Measurements from ENCODE around the gene TXLNB.
"Not testable (repeated sequence)": the region's sequence is repeated elsewhere in the genome, so short reads cannot be mapped to it uniquely, and the experiment has no call there.

The TXLNB gene

DNA sequence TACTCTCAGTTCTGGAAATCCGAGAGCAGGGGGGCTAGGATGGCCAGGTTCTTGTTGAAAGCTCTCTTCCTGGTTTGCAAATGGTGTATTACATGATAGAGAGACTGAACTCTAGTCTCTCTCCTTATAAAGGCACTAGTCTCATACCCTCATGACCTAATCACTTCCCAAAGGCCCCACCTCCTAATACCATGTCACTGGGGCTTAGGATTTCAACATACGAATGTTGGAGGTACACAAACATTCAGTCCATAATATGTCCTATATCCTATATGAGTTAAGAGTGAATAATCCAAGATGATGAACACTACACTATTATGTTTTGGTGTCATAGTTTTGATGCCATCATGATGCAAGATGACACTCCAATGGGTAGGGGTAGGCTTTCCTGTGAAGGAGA is 20.0 kb upstream of the TXLNB start:
- DNase-seq (ENCODE audit: low read depth) = no peak

DNA sequence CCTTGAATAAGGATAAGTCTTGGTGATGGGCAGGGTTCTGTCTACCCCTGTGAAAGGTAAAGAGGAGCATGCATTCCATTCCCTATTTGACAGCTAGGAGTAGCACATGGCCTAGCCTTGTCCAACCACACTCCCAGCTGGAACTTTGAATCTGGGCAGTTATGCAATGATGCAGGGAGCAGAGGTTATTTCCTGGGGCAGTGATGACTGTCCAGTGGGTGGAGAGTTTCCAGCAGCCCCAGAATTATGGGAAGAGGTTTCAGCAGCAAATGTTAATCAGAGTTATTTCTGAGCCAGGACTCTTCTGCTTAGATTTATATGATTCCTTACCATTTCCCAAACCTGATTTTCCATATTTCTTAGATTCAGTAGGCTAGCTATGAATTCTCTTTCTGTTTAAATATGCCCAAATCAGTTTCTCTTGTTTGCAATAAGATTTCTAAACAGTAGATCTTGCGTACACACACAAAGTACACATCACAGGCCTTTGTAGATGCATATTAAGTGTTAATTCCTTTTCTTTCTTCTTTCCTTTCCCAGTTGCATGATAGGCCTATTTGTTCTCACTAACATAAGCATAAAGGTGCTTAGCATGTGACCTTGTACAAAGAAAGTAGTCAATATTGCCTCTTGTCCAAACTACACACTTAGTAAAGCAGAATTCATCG is 17.3 kb upstream of the TXLNB start:
- DNase-seq (ENCODE audit: low read depth) = no peak

DNA sequence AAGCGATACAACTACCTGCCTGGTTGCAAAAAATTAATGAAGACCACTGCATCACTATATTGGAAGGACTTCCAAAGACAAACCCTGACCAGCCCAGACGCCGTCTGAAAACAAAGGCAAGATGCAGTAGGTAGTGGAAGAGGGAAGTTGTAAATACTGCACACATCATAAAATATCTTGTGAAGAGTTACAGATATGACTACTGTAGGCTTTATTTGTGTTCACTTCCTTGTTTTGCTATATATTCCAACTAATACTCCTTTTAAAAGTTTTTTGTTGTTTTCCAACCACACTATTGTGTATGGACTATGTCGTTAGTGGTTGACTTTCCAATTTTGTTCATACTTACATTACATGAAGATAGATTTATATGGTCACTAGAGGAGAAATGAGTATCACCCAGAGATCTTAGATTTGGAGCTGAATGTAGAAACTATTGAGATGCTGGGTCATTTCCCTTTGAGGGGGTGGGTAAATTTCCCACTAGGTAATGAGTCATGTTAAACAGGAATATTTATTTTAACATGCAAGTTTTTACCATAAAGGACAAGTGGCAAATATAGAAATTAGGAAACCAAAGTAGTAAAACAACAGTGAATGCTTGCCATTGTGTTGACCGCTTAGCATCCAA is 16.6 kb upstream of the TXLNB start:
- DNase-seq (ENCODE audit: low read depth) = no peak

DNA sequence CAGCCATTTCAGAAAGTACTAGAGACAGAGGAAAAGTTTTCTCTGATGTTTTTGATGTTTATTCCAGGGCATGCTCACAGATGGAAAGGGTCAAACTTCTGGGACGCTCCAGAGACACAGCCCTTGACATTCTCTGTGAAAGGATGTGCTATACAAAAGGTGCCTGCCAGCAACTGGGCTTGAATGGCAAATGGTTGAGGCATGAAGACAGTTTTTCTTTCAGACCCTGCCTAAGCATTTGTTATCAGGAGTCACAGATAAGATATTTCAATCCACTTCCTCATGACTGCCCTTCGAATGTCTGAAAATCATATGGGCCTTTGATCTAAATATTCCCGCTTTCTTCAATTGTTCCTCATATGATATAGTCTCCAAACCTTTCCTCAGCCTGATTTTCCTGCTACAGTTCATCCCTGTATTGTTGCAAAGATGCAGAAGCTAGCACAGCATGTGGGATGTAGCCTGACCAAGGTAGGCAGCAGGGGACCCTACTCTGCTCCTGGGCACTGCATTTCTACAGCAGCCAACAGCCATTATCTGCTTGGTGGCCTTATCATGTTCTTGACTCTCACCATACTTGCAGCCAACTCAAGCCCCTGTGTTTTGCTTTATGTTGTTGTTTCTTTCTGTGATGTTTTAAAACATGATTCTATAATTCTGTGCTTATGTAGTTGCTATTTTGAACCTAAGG is 14.6 kb upstream of the TXLNB start:
- DNase-seq (ENCODE audit: low read depth) = no peak

DNA sequence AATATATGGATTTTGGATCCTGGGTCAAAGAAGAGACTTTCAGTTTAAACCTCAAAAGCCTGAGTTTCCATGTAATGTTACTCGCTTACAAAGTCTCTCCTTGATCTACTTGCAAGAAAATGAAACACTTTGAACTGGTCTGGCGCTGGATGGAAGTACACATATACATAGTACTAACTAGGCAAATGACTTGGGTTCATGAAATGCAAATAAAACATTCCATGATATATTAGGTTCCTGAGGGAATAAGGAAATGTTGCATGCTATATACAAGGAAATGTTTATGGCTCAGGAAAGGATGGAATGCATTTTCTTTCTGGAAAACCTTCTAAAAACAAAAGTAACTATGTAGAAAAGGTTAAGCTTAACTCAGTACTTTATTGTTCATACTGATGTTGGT is 11.4 kb upstream of the TXLNB start:
- no peak for DNase-seq (ENCODE audit: low read depth)

DNA sequence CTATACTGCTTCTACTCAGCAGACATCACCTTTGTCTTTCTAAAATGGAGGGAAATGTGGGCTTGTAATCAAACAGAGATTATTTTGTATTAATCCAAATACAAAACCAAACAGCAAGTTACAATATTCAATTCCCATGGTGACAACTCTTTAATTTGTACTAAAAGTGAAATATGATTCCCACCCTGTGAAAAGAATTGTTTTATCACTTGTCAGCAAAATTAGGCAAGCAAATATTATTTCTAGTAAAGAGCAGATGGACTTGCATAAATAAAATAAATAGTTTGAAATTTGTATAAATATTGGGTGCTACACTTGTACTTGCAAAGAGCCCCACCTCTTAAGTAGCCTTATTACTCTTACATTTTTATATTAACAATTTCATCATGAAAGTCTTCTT is 6.1 kb upstream of the TXLNB start:
- DNase-seq (ENCODE audit: low read depth) = no peak

DNA sequence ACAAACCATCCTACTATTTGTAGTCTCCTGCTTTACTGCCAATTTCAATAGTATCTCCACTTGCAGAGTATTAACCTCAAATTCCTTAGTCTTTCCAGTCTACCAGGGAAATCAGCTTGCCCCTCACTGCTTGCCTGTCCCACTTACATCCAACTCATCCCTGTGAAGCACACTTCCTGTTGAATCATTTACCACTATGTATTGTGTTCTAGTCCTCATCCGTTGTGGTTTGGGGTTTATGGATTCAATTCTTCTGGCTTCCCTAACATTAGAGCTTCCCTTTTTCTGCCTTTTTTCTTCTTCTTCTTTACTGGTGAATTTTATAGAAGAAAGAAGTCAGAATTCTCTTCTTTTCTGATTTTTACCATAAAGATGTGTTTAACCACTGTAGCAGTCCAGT is 5.1 kb upstream of the TXLNB start:
- no peak for DNase-seq (ENCODE audit: low read depth)

DNA sequence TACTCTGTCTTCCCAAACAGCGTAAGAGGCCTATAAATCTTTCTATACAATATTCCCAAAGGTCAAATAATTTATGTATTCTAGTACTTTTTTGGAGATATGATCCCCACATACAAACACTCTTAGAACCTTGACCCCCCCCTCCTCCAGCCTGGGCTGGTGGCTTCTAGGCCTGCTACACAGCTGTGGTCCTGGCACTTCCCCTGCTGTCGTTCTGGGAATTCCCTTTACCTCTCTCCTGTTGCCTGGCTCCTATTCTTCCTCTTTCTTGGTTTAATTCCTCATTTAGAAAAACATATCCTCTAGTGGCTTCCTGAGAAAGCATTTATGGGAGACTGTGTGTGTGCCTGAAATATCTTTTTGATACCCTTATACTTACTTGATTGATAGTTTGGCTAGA is 4.1 kb upstream of the TXLNB start:
- DNase-seq (ENCODE audit: low read depth) = no peak

DNA sequence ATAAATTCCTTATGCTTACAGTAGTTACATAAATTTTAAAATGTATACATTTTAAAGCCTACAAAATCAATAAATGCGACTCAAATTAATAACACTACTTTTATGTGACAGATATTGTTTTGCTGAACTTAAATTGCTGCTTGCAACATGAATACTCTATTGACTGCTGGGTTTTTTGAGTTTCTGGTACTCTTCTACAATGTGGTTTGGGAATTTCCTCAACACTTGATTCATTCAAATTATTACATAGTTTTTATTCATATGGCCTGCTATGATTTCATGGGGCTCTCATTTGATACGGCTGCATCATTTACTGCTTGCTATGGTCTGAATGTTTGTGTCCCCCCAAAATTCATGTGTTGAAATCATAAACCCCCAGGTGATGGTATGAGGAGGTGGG is 2.3 kb upstream of the TXLNB start:
- no peak for DNase-seq (ENCODE audit: low read depth)

DNA sequence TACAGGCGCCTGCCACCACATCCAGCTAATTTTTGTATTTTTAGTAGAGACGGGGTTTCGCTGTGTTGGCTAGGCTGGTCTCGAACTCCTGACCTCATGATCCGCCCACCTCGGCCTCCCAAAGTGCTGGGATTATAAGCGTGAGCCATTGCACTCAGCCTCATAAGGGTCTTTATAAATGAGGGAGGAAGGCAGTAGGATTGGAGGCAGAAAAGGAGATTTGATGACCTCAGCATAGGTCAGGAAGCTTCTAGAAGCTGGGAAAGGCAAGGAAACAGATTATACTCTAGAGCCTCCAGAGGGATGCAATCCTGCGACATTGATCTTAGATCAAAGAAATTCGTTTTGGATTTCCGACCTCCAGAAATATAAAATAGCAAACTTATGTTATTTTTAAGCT is 1.4 kb upstream of the TXLNB start:
- DNase-seq (ENCODE audit: low read depth) = not testable (repeated sequence)

DNA sequence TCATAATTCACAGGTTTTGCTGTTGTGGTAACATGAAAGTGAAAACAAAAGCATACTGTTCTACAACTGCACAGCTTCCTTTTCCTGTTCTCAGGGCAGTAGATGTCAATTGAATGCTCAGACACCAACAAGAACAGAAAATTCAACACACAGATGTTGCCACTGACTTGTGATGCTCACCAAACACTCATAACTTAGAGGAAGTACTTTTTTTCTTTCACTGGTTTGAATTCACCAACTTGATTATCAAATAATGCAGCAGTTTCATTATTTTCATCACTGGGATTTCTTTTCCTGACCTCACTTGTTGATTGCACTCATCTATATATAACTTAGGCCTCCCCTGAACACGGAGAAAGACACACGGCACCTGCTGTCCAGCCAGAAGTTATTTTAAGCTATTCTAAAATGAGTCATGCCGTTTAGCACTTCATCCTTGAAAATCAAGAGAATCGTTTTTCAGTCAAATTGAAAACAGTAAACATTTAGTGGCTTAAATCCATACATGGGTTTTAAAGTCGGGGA is 949 bp downstream of the TXLNB start:
- DNase-seq (ENCODE audit: low read depth) = no peak

DNA sequence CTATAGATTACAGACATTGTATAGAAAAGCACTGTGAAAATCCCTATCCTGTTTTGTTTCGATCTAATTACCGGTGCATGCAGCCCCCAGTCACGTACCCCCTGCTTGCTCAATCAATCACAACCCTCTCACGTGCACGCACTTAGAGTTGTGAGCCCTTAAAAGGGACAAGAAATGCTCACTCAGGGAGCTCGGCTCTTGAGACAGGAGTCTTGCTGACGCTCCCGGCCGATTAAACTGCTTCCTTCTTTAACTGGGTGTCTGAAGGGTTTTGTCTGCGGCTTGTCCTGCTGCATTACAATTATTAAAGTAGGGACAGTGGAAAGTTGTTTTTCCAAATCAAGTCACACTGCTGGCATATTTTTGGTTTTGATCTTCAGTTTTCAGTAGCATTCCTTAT is 2.6 kb downstream of the TXLNB start:
- no peak for DNase-seq (ENCODE audit: low read depth)

DNA sequence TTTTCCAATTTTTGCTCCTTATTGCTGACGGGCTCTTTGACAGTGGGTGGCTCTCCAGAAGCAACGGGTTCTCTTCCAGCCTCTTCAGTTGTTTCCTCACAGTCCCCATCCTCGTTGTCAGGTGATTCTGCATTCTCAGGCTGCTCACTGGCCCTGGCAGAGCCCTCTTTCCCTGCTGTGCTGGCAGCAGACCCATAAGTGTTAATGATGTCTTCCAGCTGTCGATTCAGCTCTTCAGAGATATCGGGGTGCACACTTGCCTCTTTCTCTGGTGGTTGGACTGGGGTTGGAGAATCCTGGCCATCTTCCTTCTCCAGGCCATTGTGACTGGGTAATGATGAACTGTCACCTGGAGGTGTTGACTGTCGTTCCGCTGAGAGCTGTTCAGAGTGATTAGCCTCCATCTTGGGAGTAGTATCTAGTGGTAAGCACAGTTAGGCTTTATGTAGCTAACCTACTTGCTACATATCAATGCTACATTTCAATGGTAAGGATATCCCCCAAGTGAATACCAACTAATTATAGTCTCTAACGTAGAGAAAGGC is 3.2 kb downstream of the TXLNB start:
- DNase-seq (ENCODE audit: low read depth) = no peak

DNA sequence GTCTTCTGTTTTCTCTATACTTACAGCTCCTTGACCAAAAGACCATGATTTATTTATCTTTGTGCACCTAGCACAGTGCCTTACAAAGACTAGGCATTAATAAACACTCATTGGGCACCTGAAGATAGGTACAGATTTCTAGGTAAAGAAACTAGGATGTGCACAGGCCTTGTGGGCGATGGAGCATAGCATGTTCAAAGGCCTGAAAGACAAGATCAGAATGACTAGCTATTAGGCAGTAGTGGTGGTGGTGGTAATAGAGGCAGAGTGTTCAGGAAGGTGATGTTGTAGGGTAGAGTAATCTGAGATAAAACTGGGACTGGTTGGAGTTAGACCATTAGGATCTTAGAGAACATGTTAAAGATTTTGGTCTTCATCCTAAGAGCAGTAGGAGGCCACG is 3.9 kb downstream of the TXLNB start:
- DNase-seq (ENCODE audit: low read depth) = no peak

DNA sequence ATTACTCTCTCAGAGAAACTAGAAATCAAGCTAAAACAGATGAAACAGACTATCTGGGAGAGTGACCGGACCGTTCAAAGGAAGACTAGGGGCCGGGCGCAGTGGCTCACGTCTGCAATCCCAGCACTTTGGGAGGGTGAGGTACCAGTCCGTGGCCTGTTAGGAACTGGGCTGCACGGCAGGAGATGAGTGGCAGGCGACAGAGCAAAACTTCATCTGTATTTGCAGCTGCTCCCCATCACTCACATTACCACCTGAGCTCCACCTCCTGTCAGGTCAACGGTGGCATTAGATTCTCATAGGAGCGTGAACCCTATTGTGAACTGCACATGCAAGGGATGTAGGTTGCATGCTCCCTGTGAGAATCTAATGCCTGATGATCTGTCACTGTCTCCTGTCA is 5.4 kb downstream of the TXLNB start:
- not testable (repeated sequence) for DNase-seq (ENCODE audit: low read depth)

DNA sequence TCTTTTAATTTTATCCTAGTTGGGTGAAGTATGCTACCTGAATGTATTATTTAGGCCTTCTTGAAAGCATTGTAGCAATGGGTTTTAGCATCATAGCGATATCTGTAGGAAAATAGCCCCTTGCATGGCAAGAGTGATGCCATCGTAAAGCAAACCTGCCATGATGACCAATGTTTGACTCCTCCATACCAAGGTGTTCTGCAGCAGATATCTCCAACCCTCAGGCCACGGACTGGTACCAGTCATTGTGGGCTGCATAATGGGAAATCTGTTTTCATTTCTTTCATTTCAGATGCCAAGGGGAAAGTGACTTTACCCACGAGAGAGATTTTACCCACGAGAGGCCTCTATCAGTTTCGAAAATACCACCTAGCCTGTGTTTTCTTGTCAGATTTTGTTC is 6.2 kb downstream of the TXLNB start:
- DNase-seq (ENCODE audit: low read depth) = no peak

DNA sequence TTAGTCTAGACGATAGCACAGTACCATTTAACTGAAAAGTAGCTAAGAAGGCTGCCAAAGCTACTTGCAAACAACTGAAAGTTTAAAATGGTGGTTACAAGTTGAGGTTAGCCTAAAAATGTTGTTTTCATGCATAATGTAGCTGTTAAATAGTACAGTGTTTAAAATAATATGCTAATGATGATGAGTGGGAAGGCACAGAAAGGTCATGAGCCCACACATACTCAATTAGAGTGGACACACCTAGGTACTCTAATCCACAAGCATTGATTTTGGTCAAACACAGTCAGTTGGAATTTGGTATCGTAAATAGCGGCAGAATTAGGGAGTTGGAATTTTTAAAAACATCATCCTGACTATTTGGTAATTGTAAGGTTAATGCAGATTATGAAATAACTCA is 7.0 kb downstream of the TXLNB start:
- no peak for DNase-seq (ENCODE audit: low read depth)

DNA sequence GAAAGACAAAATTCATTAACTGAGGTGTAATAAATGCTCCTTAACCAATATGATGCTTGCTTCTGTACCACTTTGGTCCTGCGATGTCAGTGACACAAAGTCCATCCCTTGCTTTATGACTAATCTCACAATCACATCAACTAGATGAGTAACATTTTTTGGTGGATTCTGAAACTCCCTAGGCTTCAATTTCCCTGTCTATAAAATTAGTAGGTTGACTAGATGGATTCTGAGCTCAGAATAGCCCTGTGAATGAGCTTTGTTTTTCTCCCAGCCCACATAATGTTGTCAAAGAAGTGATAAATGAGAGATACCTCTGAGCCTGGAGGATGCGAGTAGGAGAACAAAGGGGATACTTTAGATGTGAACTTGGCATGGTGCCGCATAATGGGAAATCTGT is 9.1 kb downstream of the TXLNB start:
- no peak for DNase-seq (ENCODE audit: low read depth)

DNA sequence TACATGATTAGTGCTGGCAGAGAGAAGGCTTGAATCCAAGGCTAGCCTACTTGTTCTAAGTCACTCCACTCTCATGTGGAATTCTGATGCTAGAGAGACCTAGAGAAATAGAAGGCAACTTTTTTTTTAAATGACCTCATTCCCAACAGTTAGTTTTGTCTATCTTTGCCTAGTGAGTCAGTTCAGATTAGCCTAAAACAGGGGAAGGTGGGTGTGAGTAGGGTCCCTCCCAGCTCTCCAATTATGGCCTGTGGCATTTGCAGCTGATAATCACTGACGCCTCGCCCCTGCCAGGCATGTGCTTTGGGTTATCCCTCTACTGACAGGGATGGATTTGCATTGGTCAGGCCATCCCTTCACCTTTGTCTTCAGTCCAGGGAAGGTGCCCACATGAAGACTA is 13.6 kb downstream of the TXLNB start:
- DNase-seq (ENCODE audit: low read depth) = no peak

DNA sequence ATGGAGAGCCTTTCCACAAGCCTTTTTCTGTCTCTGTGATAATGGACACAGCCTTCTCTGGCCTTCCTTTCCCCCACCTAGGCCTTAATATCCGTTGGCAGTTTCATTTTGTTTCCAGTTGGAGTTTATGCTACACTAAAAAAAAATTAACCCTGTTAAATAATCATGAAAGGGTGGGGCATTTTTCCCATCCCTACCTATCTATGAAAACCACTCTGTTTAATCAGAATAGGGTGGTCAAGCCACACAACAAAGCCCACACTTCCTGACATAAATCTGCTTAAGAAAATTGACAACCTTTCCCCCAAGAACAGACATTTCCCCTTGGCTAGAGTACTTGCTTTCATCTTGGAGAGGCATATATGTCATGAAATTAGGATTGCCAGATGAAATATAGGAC is 14.2 kb downstream of the TXLNB start:
- DNase-seq (ENCODE audit: low read depth) = no peak

DNA sequence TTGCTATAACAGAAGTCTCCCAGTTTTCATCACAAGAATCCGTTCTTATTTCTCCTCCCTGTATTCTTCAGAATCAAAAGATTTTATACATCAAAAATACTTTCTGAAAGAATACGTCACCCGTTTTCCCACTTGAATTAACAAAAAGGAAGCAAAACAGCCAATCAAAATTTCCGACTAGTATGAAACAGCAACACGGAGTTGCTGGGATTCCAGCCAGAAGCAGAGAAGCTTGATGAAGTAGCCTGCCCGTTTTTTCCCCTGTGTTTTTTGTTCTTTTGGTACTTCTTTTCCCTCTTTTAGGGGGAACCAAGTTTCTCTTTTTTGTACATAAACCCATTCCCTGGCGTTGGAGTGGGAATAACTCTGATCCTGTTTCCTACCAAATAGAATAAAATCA is 14.6 kb downstream of the TXLNB start:
- DNase-seq (ENCODE audit: low read depth) = no peak

DNA sequence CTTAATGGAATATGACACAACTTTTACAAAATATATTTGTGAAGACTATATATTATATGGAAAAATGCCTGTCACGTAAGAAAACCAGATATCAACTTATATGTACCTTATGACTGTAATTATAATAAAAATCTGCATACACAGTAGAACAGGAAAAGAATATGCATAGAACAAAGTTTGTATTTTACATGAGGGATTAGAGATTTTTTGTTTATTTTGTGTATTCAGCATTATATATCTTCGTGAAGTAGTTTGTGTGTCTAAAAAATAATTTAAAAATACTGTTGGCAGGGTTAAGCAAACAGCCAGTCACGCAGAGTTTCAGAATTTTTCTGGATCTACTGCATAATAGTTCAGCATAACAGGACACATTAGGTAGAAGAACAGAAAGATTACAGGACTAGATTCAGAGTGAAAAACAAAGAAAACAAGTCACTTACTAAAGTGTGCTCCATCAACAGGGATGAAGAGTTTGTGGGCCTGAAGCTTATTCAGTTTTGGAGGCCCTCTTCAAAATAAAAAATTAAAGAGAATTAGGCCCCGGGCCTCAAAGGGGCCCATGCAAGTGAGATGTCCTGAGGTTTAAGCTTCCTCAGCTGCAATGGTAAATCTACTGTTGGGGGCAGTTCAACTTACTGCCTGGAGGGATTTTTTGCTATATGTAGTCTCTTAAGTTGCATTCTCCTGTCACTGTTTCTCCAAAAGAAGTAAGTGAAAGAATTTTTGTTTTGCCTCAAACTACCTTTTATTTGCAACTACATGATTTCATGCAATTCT is 16.3 kb downstream of the TXLNB start:
- DNase-seq (ENCODE audit: low read depth) = no peak

All from T follicular helper cell (primary cell).